Gastrocnemius medialis (tissue), 4 donors: ENCODE measurements around the gene MBD3L5.

Experiments used
- POLR2A ChIP-seq, 2 donors: fragments of 450-650 bp; IDR thresholded peaks; one replicate each; pipeline ENCODE4 v1.6.1; 2017; ENCODE audit warnings: antibody characterized with exemption in 2 of 2, mild to moderate bottlenecking in 2 of 2, moderate library complexity in 2 of 2
- TF ChIP-seq, protein P1 (sequence below), 5 experiments: fragments of 450-650 bp in 3 of 5; fragments of 200-600 bp in 2 of 5; sonication (generic) in 2 of 5; IDR thresholded peaks in 4 of 5; conservative IDR thresholded peaks in 1 of 5; 1 replicate in 4 of 5; 2 replicates in 1 of 5; pipeline ENCODE4 v1.5.1; 2016 to 2019; ENCODE audit warnings: antibody characterized with exemption in 5 of 5, mild to moderate bottlenecking in 3 of 5, moderate library complexity in 3 of 5

DNA sequence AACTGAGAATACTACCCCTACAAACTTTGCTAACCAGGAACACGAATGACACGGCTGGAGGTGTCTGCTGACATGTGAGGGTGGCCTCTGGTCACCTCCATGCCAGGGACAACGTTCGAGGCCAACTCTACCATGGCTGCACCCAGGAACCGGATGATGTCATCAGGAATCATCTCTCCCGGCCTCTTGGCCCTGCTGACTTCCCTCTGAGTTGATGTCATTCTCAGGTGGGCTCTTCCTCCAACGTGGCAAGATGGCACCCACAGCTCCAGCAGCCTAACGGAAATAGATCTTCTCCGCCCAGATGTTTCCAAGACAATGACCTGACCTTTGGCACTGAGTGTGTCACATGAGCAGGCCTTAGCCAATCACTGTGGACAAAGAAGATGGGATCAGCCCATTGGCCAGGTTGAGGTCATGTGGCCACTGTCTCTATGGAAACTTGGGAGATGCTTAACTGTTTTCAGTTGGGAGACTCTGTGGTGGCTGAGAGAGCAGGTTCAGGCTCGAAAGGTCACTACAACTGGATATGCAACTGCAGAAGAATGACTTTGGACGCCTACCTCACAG is 24.2 kb upstream of the MBD3L5 start:
- TF ChIP-seq, protein P1, sequence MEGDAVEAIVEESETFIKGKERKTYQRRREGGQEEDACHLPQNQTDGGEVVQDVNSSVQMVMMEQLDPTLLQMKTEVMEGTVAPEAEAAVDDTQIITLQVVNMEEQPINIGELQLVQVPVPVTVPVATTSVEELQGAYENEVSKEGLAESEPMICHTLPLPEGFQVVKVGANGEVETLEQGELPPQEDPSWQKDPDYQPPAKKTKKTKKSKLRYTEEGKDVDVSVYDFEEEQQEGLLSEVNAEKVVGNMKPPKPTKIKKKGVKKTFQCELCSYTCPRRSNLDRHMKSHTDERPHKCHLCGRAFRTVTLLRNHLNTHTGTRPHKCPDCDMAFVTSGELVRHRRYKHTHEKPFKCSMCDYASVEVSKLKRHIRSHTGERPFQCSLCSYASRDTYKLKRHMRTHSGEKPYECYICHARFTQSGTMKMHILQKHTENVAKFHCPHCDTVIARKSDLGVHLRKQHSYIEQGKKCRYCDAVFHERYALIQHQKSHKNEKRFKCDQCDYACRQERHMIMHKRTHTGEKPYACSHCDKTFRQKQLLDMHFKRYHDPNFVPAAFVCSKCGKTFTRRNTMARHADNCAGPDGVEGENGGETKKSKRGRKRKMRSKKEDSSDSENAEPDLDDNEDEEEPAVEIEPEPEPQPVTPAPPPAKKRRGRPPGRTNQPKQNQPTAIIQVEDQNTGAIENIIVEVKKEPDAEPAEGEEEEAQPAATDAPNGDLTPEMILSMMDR (IDR thresholded peaks at IDR 0.05 in 4 of 5, conservative IDR thresholded peaks at IDR 0.05 in 1 of 5), result no peak
- TF ChIP-seq POLR2A (IDR thresholded peaks at IDR 0.05), result no peak
